ENCODE measurements around the gene SYNRG. TPM values are rescaled to one million over a fixed set of nuclear protein-coding genes. Genes with fewer than 3 reads are reported as not detected.
"Not testable (repeated sequence)": the region's sequence is repeated elsewhere in the genome, so short reads cannot be mapped to it uniquely, and the experiment has no call there.

The SYNRG gene
- total RNA-seq, 1 donor from 2014 or later: 19.4 TPM

- no peak for DNase-seq (ENCODE audit: low read depth in 2 of 2)
These were observed 67.1 kb downstream of the SYNRG start for GRCh38 chr17:37541880-37542660.

DNA sequence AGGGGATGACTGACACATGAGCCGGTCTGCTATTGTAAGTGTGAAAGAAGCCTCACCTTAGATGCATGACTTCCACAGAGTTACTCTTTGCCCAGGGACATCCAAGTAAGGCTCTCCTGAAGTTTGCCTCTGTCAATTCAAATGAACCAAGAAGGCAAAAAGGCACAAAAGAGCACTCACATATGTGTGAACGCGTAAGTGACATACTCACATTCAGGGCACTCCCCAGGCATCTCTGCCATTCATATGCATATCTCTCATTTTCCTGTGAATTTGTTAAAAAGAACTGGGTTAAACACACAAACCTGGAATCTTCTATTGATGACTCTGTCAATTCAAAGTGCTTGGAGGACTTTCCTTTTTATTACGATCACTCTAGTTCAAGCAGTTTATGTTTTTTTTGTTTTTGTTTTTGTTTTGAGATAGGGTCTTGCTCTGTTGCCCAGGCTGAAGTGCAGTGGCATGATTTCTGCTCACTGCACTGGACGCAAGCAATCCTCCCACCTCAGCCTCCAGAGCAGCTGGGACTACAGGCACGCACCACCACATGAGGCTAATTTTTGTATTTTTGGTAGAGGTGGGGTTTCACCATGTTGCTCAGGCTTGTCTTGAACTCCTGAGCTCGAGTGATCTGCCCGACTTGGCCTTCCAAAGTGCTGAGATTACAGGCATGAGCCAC, 70.1 kb downstream of the SYNRG start:
- no peak for DNase-seq (ENCODE audit: low read depth in 2 of 2)

- DNase-seq (ENCODE audit: low read depth in 2 of 2): no peak
These were observed 73.3 kb downstream of the SYNRG start for GRCh38 chr17:37535906-37536305.

- no peak for DNase-seq (ENCODE audit: low read depth in 2 of 2)
These were observed 76.5 kb downstream of the SYNRG start for GRCh38 chr17:37532756-37533155.

- no peak for DNase-seq (ENCODE audit: low read depth in 2 of 2)
These were observed 78.8 kb downstream of the SYNRG start for GRCh38 chr17:37530420-37530819.

DNA sequence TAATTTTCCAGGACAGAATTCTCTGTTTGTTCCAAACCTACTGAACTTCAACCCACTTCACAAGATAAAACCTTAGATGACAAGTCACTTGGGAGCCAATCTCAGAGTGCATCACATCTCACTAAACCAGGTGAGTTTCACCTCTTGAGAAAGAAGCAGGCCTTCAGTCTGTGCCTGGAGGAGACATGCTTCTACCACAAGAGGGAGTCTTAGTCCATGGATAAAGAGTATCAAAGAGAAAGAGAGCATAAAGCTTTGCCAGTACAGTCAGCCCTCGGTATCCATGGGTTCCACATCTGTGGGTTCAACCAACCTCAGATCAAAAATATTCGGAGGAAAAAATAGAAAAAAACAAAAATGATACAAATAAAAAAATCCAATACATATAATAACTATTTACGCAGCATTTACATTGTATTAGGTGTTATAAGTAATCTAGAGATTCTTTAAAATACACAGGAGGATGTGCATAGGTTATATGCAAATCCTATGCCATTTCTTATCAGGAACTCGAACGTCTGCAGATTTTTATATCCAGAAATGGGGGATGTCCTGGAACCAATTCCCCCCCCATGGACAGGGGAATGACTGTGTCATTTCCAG, 81.9 kb downstream of the SYNRG start:
- DNase-seq (ENCODE audit: low read depth in 2 of 2): peak; percentile 61 to 66

GRCh38 chr17:37523715-37524219, 85.5 kb downstream of the SYNRG start:
- no peak for DNase-seq (ENCODE audit: low read depth in 2 of 2)

GRCh38 chr17:37521821-37522220, 87.4 kb downstream of the SYNRG start:
- DNase-seq (ENCODE audit: low read depth in 2 of 2): no peak

GRCh38 chr17:37520174-37520573, 89.0 kb downstream of the SYNRG start:
- no peak for DNase-seq (ENCODE audit: low read depth in 2 of 2)

GRCh38 chr17:37519251-37519985, 89.8 kb downstream of the SYNRG start:
- DNase-seq (ENCODE audit: low read depth in 2 of 2): no peak

DNA sequence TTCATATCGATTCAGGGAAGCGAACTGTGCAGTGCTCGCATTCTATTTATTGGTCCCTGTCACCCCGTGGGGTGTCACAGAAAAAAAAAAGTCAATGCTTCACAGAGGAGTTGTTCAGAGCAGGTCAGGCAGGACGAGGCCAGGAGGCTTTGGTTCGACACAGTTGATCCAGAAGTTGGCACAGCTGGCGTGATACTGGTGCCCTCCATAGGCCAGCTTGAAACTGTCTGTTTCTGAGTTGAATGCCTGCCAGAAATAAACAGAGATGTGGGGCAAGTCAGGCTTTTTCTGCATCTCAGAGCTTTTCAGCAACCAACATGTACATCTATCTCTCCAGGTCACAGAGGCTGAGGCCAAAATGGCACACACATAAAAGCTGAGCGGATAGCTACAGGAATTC, 90.4 kb downstream of the SYNRG start:
- DNase-seq (ENCODE audit: low read depth in 2 of 2): peak in 1 of 2 donors; percentile 13

GRCh38 chr17:37517881-37518280, 91.3 kb downstream of the SYNRG start:
- no peak for DNase-seq (ENCODE audit: low read depth in 2 of 2)

DNA sequence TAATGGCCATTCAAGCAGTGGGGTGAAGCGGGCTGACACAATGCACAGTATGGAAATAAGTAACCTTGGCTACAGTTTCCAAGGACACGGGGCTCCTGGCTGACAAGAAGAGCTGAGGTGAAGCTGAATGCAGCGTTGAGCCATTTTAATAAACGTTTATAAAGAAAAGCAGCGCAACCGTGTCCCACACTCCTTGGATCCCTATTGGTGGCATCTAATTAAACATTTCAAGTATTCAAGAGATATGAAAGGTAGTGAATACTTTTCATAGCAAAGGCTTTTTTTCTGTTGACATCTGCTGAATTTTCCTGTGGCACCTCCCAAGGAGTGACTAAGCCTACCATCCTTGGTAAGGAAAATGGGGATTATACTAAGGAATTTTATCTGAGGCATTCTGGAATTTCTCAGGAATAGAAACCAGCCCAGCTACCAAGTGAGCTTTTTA, 93.1 kb downstream of the SYNRG start:
- no peak for DNase-seq (ENCODE audit: low read depth in 2 of 2)

- DNase-seq (ENCODE audit: low read depth in 2 of 2): no peak
These were observed 95.5 kb downstream of the SYNRG start for GRCh38 chr17:37513711-37514110.

DNA sequence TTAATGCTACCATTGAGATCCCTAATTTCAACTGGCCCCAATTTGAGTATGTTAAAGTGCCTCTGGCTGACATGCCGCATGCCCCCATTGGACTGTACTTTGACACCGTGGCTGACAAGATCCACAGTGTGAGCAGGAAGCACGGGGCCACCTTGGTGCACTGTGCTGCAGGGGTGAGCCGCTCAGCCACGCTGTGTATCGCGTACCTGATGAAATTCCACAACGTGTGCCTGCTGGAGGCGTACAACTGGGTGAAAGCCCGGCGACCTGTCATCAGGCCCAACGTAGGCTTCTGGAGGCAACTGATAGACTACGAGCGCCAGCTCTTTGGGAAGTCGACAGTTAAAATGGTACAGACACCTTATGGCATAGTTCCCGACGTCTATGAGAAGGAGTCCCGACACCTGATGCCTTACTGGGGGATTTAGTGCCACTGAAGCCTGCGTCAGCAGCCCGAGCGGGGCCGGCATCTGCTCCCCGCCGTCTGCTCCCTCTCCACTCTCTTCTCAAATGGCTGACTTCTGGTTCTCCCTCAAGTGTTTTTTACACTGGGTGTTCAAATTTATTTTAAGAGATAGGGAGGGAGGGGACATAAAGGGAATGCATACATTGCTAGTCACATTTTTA, 96.7 kb downstream of the SYNRG start:
- no peak for DNase-seq (ENCODE audit: low read depth in 2 of 2)

- DNase-seq (ENCODE audit: low read depth in 2 of 2): not testable (repeated sequence)
These were observed 97.6 kb downstream of the SYNRG start for GRCh38 chr17:37511642-37512041.

GRCh38 chr17:37510056-37510455, 99.2 kb downstream of the SYNRG start:
- no peak for DNase-seq (ENCODE audit: low read depth in 2 of 2)

- DNase-seq (ENCODE audit: low read depth in 2 of 2): no peak
These were observed 102.1 kb downstream of the SYNRG start for GRCh38 chr17:37507111-37507510.

- peak; percentile 40 to 50 for DNase-seq (ENCODE audit: low read depth in 2 of 2)
These were observed 102.5 kb downstream of the SYNRG start for GRCh38 chr17:37506678-37507077.

GRCh38 chr17:37505333-37505732, 103.9 kb downstream of the SYNRG start:
- no peak for DNase-seq (ENCODE audit: low read depth in 2 of 2)

DNA sequence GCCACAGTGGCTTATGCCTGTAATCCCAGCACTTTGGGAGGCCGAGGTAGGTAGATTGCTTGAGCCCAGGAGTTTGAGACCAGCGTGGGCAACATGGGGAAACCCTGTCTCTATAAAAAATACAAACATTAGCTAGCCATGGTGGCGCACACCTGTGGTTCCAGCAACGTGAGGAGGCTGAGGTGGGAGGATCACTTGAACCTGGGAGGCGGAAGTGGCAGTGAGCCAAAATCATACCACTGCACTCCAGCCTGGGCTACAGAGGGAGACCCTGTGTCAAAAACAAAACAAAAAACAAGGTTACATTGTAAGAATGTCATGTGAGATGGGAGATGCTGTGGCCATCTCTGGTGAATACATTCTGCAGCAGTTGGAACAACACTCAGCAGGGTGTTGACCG, 106.1 kb downstream of the SYNRG start:
- DNase-seq (ENCODE audit: low read depth in 2 of 2): no peak
